Left renal cortex interstitium (tissue), 4 donors: ENCODE measurements around the gene DCAF4. TPM values are rescaled to one million over a fixed set of nuclear protein-coding genes. Genes with fewer than 3 reads are reported as not detected.
A peak's percentile ranks its signal among the peaks of the same experiment; 100 is the strongest.

Experiments used
- DNase-seq, 4 donors: peaks; one replicate each; pipeline ENCODE4 v3.0.0-alpha.2; 2013; ENCODE audit warnings: low read depth in 4 of 4, low spot score in 2 of 4, missing footprints in 1 of 4
- polyA plus RNA-seq, 4 donors: library from polyadenylated mRNA; unstranded; fragments of 120-200 nt; gene quantifications; one replicate each; pipeline ENCODE4 v1.2.1, GENCODE V29; 2013; ENCODE audit not compliant: insufficient read length in 4 of 4

The DCAF4 gene
- polyA plus RNA-seq, 4 donors = 17.3 to 25.2 (median 17.8) TPM

GRCh38 chr14:72893636-72894322 lies 32.5 kb upstream of the DCAF4 start, which contains the start of gene DPF3:
Gene DPF3, minus strand, starts transcription at chr14:72894101. Its CDS starts 13 bp downstream, at chr14:72894088.
- peak in 3 of 4 donors; percentile 78 to 86 (median 81) for DNase-seq

DNA sequence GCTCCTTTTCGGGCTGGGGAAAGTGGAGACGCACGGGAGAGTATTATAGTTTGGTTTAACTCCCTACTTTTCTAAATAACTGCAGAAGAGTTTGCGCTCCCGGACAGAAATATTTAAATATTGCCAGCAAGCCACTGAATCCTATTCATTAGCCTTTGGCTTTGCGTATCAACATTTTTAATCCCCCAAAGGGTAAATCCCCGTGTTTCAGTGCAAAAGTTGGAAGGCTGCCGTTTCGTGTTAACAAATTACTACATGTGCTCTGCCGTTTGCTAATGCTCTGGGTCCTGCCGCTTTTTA lies 32.0 kb upstream of the DCAF4 start:
- DNase-seq = no peak

DNA sequence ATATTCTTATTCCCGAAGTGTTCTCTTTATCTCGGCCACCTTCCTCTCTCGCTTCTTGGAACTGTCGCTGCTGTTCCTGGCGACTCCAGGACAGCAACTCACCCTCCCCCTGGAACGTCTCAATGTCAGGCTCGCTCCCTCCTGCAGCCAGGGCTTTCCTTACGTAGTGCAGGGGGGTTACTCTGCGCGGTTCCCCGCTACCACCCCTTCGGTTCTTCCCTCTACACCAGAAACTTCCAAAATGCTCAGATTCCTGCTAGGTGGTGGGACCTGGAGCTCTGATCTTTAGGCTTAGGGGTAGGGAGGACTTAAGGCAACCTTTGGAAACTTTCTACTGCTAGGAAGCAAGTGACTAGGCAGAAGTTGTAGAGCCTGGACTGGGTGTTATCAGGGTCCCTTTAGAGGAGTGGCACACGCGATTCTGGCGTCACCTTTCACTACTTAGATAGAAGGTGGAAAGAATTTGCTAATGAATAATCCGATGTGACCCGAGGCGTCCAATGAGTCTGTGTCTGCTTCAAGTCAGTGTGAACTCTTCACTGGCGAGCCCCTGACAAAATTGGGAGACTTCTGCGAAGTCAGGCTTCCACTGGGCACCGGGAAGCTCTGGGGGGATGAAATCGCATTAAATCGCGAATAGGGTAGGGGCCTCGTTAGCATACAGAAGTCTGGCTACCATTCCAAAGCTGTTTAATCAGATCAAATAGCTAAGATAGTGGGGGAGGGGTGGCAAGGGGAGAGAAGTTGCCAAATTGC lies 31.5 kb upstream of the DCAF4 start:
- DNase-seq = no peak

DNA sequence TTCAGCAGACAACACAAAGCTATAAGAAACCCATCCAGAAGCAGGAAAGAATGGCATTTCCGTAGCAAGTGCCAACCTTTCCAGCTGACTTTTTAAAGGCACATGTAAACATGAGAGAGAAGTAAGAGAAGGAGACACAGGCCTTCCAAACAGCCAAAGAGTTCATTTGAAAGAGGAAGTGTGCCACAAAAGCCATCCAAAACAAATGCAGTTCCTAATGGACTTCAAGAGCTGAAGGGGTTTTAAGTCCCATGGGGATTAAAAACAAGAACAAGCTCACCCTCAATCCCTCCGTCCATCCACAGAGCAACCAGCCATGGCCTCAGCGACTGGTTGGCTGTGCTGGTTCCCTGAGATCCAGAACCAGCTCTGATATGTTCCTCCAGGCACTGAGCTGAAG lies 27.8 kb upstream of the DCAF4 start:
- DNase-seq = no peak

DNA sequence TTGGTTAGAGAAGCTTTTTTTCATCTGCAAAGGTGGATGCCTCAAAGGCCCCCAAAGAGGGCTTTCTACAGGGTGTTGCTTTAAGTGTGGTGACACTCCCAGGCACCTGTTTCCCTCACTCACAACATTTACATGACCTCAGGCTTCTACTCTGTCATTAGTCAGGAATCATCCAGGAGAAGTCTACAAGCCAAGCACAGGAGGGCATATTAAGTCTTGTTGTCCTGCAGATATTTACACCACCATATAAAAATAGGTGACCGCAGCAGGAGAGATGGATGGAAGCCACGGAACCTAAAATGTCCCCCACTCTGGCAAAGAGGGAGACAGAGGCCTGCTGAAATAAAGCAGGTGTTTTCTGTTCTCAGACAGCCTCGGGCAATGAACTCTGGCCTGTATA lies 24.9 kb upstream of the DCAF4 start:
- DNase-seq = no peak

- DNase-seq = no peak
Observed at GRCh38 chr14:72902801-72903530, 23.3 kb upstream of the DCAF4 start.

GRCh38 chr14:72903716-72904115 lies 22.5 kb upstream of the DCAF4 start:
- no peak for DNase-seq

DNA sequence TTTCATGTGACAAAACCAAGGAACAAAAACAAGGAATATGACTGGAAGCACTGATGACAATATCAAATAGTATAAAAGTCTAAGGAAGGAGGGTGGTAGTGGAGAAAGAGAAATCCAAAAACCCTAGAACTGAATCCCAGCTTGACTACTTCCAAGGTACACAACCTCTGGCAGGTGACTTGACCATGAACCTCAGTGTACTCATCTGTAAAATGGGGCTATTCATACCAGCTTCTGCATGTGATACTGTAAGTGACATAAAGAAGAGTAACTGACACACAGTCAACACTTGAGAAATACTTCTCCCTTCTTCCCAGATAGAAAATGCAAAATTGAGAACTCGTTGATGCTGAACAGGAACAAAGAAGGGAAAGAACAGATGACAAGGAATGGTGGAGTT lies 22.0 kb upstream of the DCAF4 start:
- DNase-seq = no peak

GRCh38 chr14:72904840-72905561 lies 21.3 kb upstream of the DCAF4 start:
- no peak for DNase-seq

- DNase-seq = no peak
Observed at GRCh38 chr14:72906316-72906715, 19.9 kb upstream of the DCAF4 start.

DNA sequence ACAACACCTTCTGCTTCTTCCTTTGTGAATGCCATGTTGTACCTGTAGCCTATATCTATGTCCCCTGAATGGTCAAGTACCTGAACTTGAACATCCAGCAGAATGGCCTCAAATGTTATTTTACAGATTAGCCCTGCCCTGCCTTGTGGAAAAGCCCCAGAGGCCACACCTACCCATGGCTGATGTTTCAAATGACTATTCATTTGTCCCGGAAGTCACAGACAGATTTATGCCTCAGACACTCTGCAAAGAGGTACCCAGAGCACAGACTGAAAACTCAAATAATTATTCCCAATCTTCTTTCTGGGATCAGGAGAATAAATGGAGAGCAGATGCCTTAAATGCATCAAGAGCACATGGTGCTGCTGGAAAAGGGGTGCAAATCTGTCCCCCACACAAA lies 19.4 kb upstream of the DCAF4 start:
- DNase-seq = no peak

DNA sequence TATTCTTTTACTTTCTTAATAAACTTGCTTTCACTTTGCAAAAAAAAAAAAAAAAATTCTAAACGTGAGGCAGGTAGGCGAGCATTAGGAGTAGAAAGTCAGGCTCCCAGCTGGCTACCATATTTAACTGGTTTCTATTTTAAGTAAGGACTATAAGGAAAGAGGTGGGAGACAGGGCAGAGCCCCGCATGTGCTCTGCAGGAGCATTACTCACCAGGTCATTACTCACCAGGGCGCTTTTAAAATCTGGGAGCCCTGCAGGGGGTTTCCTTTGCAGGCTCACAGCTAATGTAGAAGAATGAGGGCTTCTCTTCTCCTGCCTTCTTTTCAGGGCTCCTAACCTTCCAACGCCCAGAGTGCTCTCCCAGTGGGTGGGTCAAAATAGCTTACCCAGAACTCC lies 18.4 kb upstream of the DCAF4 start:
- DNase-seq = no peak

DNA sequence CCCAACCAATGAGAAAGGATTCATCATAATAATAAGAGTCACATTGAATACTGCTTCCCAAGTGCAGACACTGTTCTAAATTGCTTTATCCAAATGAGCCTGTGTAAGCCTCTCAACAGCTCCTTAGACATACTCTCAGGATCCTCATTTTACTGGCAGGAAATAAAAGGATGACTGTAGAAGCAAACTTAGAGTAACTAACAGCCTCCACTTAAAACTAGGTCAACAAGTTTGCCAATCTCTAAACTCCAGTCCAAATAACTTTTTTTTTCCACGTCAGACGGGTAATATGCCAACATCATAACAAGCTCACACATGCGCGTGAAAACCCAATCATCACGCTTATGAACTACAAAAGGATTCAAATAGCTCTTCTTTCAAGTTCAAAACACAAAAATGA lies 17.1 kb upstream of the DCAF4 start:
- DNase-seq = no peak

DNA sequence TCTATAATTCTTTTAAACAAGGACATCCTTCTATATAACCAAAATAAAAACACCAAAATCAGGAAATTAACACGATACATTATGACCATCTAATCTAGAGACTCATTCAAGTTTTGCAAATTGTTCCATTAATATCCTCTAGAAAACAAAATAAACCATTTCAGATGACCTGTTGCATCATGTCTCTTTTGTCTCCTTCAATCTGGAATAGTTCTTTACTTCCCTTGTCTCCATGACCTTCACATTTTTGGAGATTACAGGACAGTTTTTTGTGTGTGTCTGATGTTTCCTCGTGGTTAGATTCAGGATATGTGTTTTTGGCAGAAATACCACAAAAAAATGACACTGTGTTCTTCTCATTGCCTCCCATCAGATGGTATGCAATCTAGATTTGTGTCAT lies 12.5 kb upstream of the DCAF4 start:
- no peak for DNase-seq

DNA sequence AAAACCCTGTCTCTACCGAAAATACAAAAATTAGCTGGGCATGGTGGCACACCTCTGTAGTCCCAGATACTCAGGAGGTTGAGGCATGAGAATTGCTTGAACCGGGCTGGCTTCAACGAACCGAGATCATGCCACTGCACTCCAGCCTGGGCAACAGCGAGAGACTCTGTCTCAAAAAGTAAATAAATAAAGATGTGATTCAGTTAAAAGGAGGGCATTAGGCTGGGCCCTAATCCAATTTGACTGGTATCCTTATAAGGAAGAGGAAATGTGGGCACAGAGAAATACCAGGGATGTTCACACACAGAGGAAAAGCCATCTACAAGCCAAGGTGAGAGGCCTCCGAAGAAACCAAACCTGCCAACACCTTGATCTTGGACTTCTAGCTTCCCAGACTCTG lies 10.1 kb upstream of the DCAF4 start:
- DNase-seq = no peak

GRCh38 chr14:72917094-72917802 lies 9.0 kb upstream of the DCAF4 start:
- peak in 1 of 4 donors; percentile 37 for DNase-seq

DNA sequence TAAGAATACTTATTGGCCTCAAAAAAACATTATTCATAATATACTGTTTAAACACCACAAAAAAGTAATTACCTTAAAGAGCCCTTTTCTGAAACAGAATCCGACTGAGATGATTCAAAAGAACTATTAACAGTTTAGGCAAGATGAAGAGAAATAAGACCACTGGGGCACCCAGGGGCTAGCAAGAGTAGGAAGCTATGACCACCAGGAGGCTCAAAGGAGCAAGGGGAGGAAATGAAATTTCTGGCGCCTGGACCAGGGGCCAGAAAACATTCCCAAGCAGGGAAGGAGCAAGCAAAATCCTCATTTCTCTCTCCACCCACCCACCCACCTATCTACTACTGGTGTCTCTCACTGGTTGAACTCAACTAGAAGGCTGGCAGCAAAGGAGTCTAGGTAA lies 6.3 kb upstream of the DCAF4 start:
- DNase-seq = no peak

GRCh38 chr14:72921396-72921795 lies 4.9 kb upstream of the DCAF4 start:
- no peak for DNase-seq

DNA sequence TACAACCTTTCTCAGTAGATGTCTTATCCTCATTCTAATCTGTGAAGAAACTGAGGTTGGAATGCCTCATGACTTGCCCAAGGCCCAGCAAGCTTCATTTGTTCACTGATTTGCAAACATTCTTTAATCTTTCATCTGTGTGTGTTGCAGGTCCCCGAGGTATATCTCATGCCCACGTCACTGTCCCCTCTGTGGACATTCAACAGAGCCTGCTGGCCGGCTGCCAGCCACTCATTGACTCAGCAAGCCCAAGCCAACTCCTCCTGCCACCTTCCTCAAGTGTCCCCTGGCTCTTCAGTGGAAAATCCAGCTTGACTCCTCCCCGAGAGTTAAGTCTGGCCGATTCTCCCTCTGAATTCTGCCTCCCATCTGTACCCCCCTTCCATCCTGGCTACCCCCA lies 1.9 kb upstream of the DCAF4 start:
- no peak for DNase-seq

GRCh38 chr14:72925171-72925759 lies 999 bp upstream of the DCAF4 start:
- no peak for DNase-seq
